ENCODE data around the gene SUFU.
"Not testable (repeated sequence)": the region's sequence is repeated elsewhere in the genome, so short reads cannot be mapped to it uniquely, and the experiment has no call there.

Gene SUFU

GRCh38 chr10:102503264-102504178 is at the start of gene SUFU:
TSS of gene SUFU (plus strand) at chr10:102503972. CDS start at chr10:102504153, 181 bp downstream.
- TF ChIP-seq, protein P1, sequence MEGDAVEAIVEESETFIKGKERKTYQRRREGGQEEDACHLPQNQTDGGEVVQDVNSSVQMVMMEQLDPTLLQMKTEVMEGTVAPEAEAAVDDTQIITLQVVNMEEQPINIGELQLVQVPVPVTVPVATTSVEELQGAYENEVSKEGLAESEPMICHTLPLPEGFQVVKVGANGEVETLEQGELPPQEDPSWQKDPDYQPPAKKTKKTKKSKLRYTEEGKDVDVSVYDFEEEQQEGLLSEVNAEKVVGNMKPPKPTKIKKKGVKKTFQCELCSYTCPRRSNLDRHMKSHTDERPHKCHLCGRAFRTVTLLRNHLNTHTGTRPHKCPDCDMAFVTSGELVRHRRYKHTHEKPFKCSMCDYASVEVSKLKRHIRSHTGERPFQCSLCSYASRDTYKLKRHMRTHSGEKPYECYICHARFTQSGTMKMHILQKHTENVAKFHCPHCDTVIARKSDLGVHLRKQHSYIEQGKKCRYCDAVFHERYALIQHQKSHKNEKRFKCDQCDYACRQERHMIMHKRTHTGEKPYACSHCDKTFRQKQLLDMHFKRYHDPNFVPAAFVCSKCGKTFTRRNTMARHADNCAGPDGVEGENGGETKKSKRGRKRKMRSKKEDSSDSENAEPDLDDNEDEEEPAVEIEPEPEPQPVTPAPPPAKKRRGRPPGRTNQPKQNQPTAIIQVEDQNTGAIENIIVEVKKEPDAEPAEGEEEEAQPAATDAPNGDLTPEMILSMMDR (IDR thresholded peaks at IDR 0.05; ENCODE audit: control insufficient read depth, extremely low read depth, insufficient read depth) = peak; percentile 84
- peak; percentile 94 for DNase-seq (ENCODE audit: low read depth)
- H3K4me3 ChIP-seq (ENCODE audit: low read depth, low read length) = peak within 1 kb of the TSS; percentile 83

- H3K4me3 ChIP-seq (ENCODE audit: low read depth, low read length); DNase-seq (ENCODE audit: low read depth): not testable (repeated sequence)
Observed at GRCh38 chr10:102454662-102455487, 48.9 kb upstream of the SUFU start.

DNA sequence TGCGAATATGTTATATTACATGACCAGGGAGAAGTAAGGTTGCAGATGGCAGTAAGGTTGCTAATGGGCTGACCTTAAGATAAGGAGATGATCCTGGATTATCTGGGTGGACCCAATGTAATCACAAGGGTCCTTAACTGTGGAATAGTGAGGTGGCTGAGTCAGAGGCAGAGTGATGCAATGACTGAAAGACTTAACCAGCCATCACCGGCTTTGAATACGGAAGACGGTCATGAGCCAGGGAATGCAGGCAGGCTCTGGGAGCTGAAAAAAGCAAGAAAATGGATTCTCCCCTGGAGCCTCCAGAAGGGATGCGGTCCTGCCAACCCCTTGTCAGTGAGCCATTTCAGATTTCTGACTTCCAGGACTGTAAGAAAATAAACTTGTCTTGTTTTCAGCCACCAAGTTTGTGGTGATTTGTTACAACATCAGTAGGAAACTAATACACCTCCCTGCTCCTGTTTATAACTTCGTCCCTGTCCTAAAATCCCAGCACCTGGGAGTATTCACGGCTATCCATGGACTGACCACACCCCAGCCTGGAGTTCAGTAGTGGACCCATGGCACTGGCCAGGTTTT is 47.8 kb upstream of the SUFU start:
- TF ChIP-seq, protein P1 (IDR thresholded peaks at IDR 0.05; ENCODE audit: control insufficient read depth, extremely low read depth, insufficient read depth) = no peak

DNA sequence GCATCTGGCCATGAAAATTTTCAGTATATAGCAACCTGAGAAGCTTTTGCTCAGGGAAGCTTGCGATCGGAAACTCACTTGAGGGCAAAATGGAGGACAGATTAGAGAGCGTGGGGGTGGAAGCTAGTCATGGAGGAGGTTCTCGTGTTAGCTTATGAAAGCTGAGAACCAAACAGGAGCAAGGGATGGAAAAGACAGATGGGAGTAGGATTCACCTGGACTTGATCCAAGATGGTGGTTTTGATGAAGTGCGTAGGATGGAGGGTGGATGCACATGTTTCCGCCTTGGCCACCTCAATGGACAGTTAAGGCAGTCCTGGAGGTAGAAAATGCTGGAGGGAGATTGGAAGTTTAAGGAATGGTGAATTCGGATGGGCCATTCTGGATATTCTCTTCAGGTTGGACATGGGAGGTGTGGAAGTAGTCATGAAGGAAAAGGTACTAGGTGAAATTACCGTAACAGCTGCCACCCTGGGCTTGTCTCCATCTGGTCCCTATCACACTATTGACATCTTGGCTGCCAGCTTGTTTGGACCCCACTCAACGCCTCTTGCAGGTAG is 46.1 kb upstream of the SUFU start:
- no peak for DNase-seq (ENCODE audit: low read depth)
- no peak overlapping the region for H3K4me3 ChIP-seq (ENCODE audit: low read depth, low read length)
- TF ChIP-seq, protein P1 (IDR thresholded peaks at IDR 0.05; ENCODE audit: control insufficient read depth, extremely low read depth, insufficient read depth) = no peak

More for the DNA sequence above, 47.8 kb upstream of the SUFU start:
- no peak for DNase-seq (ENCODE audit: low read depth)
- H3K4me3 ChIP-seq (ENCODE audit: low read depth, low read length) = no peak overlapping the region

GRCh38 chr10:102458656-102459055 is 45.1 kb upstream of the SUFU start:
- TF ChIP-seq, protein P1 (IDR thresholded peaks at IDR 0.05; ENCODE audit: control insufficient read depth, extremely low read depth, insufficient read depth) = no peak
- no peak overlapping the region for H3K4me3 ChIP-seq (ENCODE audit: low read depth, low read length)
- no peak for DNase-seq (ENCODE audit: low read depth)

- DNase-seq (ENCODE audit: low read depth) = no peak
- TF ChIP-seq, protein P1 (IDR thresholded peaks at IDR 0.05; ENCODE audit: control insufficient read depth, extremely low read depth, insufficient read depth) = no peak
- peak overlapping the region; percentile 62 for H3K4me3 ChIP-seq (ENCODE audit: low read depth, low read length)
Observed at GRCh38 chr10:102460836-102461186, 43.0 kb upstream of the SUFU start.

All from LNCaP clone FGC (cell line).